H1 (cell line): Measurements from ENCODE around the gene ARHGEF6. TPM values are rescaled to one million over a fixed set of nuclear protein-coding genes. Genes with fewer than 3 reads are reported as not detected.

Experiments
- CTCF ChIA-PET: fragments of 300-600 bp; sonication (Branson Sonifier 250); formaldehyde crosslinking; loops from one replicate; lab custom pipeline; 2021; ENCODE audit not compliant: partially characterized antibody; lab: Charles Lee
- POLR2A ChIA-PET: fragments of 300-600 bp; sonication (Branson Sonifier 250); formaldehyde crosslinking; loops from one replicate; lab custom pipeline; 2021; ENCODE audit warnings: inconsistent platforms; ENCODE audit not compliant: partially characterized antibody; lab: Charles Lee
- DNase-seq, 2 experiments: peaks; one replicate each; pipeline versions ENCODE4 v3.0.0 to v3.0.0-alpha.2; 2010 to 2022; ENCODE audit warnings: low spot score in 2 of 2, low read depth in 1 of 2, mixed read lengths in 1 of 2
- FAIRE-seq: peaks from 2 replicates; lab custom pipeline; 2011; peaks lifted over from hg19 to GRCh38; lab: Jason Lieb, UNC
- H2AFZ ChIP-seq: 2 replicates; pipeline ENCODE4 v1.8.1; 2012; ENCODE audit warnings: low read length, inconsistent platforms
- H2AK5ac ChIP-seq: 2 replicates; pipeline ENCODE4 v1.6.1; 2013; ENCODE audit warnings: low read depth, low read length
- H2BK120ac ChIP-seq: replicated peaks from 2 replicates; pipeline ENCODE3; 2013; ENCODE audit warnings: low read depth, low read length, inconsistent platforms
- H2BK12ac ChIP-seq: 2 replicates; pipeline ENCODE4 v1.6.1; 2013; ENCODE audit warnings: low read depth, low read length
- H2BK15ac ChIP-seq: 2 replicates; pipeline ENCODE4 v1.6.1; 2013; ENCODE audit warnings: low read length
- H2BK20ac ChIP-seq: 2 replicates; pipeline ENCODE4 v1.6.1; 2013; ENCODE audit warnings: low read length
- H2BK5ac ChIP-seq: 2 replicates; pipeline ENCODE4 v1.6.1; 2013; ENCODE audit warnings: low read depth, low read length
- H3K14ac ChIP-seq: 2 replicates; pipeline ENCODE4 v1.6.1; 2013; ENCODE audit warnings: inconsistent platforms; ENCODE audit not compliant: insufficient read length
- H3K18ac ChIP-seq: 2 replicates; pipeline ENCODE4 v1.6.1; 2013; ENCODE audit warnings: low read length; ENCODE audit errors: extremely low read depth
- H3K23ac ChIP-seq: 2 replicates; pipeline ENCODE4 v1.6.1; 2013; ENCODE audit warnings: inconsistent platforms; ENCODE audit not compliant: insufficient read length
- H3K23me2 ChIP-seq: 2 replicates; pipeline ENCODE4 v1.6.1; 2013; ENCODE audit warnings: low read depth, low read length
- H3K27ac ChIP-seq: 2 replicates; pipeline ENCODE4 v1.6.1; 2011; ENCODE audit warnings: low read depth, low read length, inconsistent platforms
- H3K27me3 ChIP-seq, 4 experiments: replicated peaks in 1 of 4; 1 replicate in 1 of 4; 2 replicates in 3 of 4; pipeline versions ENCODE4 v1.6.1 to v1.8.1; 2011 to 2013; ENCODE audit warnings: low read length in 3 of 4, mild to moderate bottlenecking in 3 of 4, inconsistent platforms in 2 of 4, mixed read lengths in 2 of 4, moderate library complexity in 1 of 4; ENCODE audit not compliant: control insufficient read depth in 3 of 4, insufficient read depth in 3 of 4; ENCODE audit errors: extremely low read depth in 1 of 4
- H3K36me3 ChIP-seq, 4 experiments: 2 replicates each; pipeline versions ENCODE4 v1.6.1 to v1.8.1; 2011 to 2013; ENCODE audit warnings: mild to moderate bottlenecking in 4 of 4, low read length in 3 of 4, moderate library complexity in 2 of 4, control low read depth in 1 of 4, inconsistent platforms in 1 of 4; ENCODE audit not compliant: insufficient read depth in 4 of 4, control insufficient read depth in 2 of 4
- H3K4ac ChIP-seq: replicated peaks from 2 replicates; pipeline ENCODE3; 2013; ENCODE audit warnings: low read length, low read depth, mixed read lengths, inconsistent platforms; ENCODE audit not compliant: insufficient read length
- H3K4me1 ChIP-seq, 4 experiments: replicated peaks in 1 of 4; 1 replicate in 1 of 4; 2 replicates in 3 of 4; pipeline versions ENCODE4 v1.6.1 to v1.8.1; 2011 to 2013; ENCODE audit warnings: low read length in 3 of 4, inconsistent platforms in 2 of 4, mixed read lengths in 1 of 4; ENCODE audit not compliant: insufficient read depth in 4 of 4, control insufficient read depth in 3 of 4
- H3K4me2 ChIP-seq, 2 experiments: 2 replicates each; pipeline versions ENCODE4 v1.6.1 to v1.8.1; 2011 to 2013; ENCODE audit warnings: low read depth in 2 of 2, low read length in 2 of 2, control low read depth in 1 of 2, inconsistent platforms in 1 of 2, mild to moderate bottlenecking in 1 of 2; ENCODE audit not compliant: insufficient read depth in 1 of 2
- H3K4me3 ChIP-seq, 4 experiments: fragments of 200-600, 300-600 bp in 1 of 4; sonication (generic), shearing (Covaris generic), sonication (Bioruptor Twin) in 1 of 4; 2 replicates each; pipeline versions ENCODE4 v1.5.1 to v1.8.1; 2011 to 2016; ENCODE audit warnings: low read length in 4 of 4, low read depth in 3 of 4, control low read depth in 2 of 4, inconsistent platforms in 2 of 4, mild to moderate bottlenecking in 2 of 4, mixed read lengths in 1 of 4, moderate library complexity in 1 of 4; ENCODE audit not compliant: insufficient read depth in 2 of 4; ENCODE audit errors: extremely low read depth in 1 of 4
- H3K56ac ChIP-seq: replicated peaks from 2 replicates; pipeline ENCODE3; 2013; ENCODE audit warnings: low read depth, mild to moderate bottlenecking, mixed read lengths, low read length, inconsistent platforms; ENCODE audit not compliant: insufficient read length
- H3K79me1 ChIP-seq: 2 replicates; pipeline ENCODE4 v1.6.1; 2013; ENCODE audit warnings: low read depth, low read length, control low read depth
- H3K79me2 ChIP-seq, 2 experiments: 2 replicates each; pipeline versions ENCODE4 v1.6.1 to v1.8.1; 2012 to 2013; ENCODE audit warnings: low read length in 2 of 2, mild to moderate bottlenecking in 2 of 2, inconsistent platforms in 1 of 2; ENCODE audit not compliant: insufficient read depth in 2 of 2, control insufficient read depth in 1 of 2
- H3K9ac ChIP-seq, 4 experiments: replicated peaks in 1 of 4; 1 replicate in 1 of 4; 2 replicates in 3 of 4; pipeline versions ENCODE4 v1.6.1 to v1.8.1; 2011 to 2013; ENCODE audit warnings: low read depth in 3 of 4, low read length in 3 of 4, control low read depth in 2 of 4, mild to moderate bottlenecking in 2 of 4, moderate library complexity in 2 of 4, inconsistent platforms in 1 of 4; ENCODE audit errors: extremely low read depth in 1 of 4
- H3K9me3 ChIP-seq, 2 experiments: 2 replicates each; pipeline versions ENCODE4 v1.6.1 to v1.8.1; 2012 to 2013; ENCODE audit warnings: mild to moderate bottlenecking in 2 of 2, moderate library complexity in 2 of 2, control low read depth in 1 of 2, inconsistent platforms in 1 of 2, low read depth in 1 of 2, low read length in 1 of 2, mixed read lengths in 1 of 2; ENCODE audit not compliant: insufficient read depth in 2 of 2
- H4K20me1 ChIP-seq, 2 experiments: replicated peaks in 1 of 2; 2 replicates each; pipeline versions ENCODE3 to v1.8.1; 2011 to 2013; ENCODE audit warnings: inconsistent platforms in 2 of 2, low read length in 2 of 2, mild to moderate bottlenecking in 1 of 2; ENCODE audit not compliant: insufficient read depth in 2 of 2, control insufficient read depth in 1 of 2
- H4K5ac ChIP-seq: 2 replicates; pipeline ENCODE4 v1.6.1; 2013; ENCODE audit warnings: low read length, low read depth, mixed read lengths, inconsistent platforms; ENCODE audit not compliant: insufficient read length
- H4K8ac ChIP-seq: 2 replicates; pipeline ENCODE4 v1.8.0; 2013; ENCODE audit warnings: mild to moderate bottlenecking, moderate library complexity, low read length, inconsistent platforms; ENCODE audit not compliant: insufficient read depth; ENCODE audit errors: extremely low read depth
- H4K91ac ChIP-seq: replicated peaks from 2 replicates; pipeline ENCODE3; 2013; ENCODE audit warnings: low read length, mixed read lengths, inconsistent platforms; ENCODE audit not compliant: insufficient read length
- CBX5 ChIP-seq: fragments of 300-800, 300-1000 bp; sonication (generic); IDR thresholded peaks from 2 replicates; pipeline ENCODE4 v1.7.1; 2016; ENCODE audit warnings: antibody characterized with exemption, low read length, low read depth
- CHD1 ChIP-seq: IDR thresholded peaks from 2 replicates; pipeline ENCODE4 v1.6.1; 2012; ENCODE audit warnings: low read depth, low read length, improper control_type of control experiment
- EZH2 ChIP-seq: fragments of 200-600 bp; sonication (generic); IDR thresholded peaks from 2 replicates; pipeline ENCODE4 v1.7.1; 2012; ENCODE audit warnings: low read depth, mild to moderate bottlenecking, moderate library complexity, low read length, inconsistent platforms; ENCODE audit not compliant: severe bottlenecking
- JUN ChIP-seq: IDR thresholded peaks from 2 replicates; pipeline ENCODE4 v1.6.1; 2011; ENCODE audit warnings: low read depth, mild to moderate bottlenecking, improper control_type of control experiment, low read length
- NRF1 ChIP-seq: IDR thresholded peaks from 2 replicates; pipeline ENCODE4 v1.6.1; 2011; ENCODE audit warnings: mild to moderate bottlenecking, low read depth, low read length, improper control_type of control experiment
- RFX5 ChIP-seq: IDR thresholded peaks from 2 replicates; pipeline ENCODE4 v1.6.1; 2011; ENCODE audit warnings: low read depth, low read length, improper control_type of control experiment, borderline replicate concordance
- SIN3A ChIP-seq, 2 experiments: IDR thresholded peaks in 1 of 2; conservative IDR thresholded peaks in 1 of 2; 2 replicates each; pipeline ENCODE4 v1.6.1; 2011 to 2012; ENCODE audit warnings: low read length in 2 of 2, improper control_type of control experiment in 1 of 2, low read depth in 1 of 2, mild to moderate bottlenecking in 1 of 2
- SP4 ChIP-seq: IDR thresholded peaks from 2 replicates; pipeline ENCODE4 v1.6.1; 2012; ENCODE audit warnings: low read length, inconsistent platforms
- WGBS, 2 experiments: shearing (Covaris generic) in 1 of 2; methylation state at CpG; one replicate each; pipeline versions ENCODE4 v1.1.6 to v1.1.7; 2013 to 2015; ENCODE audit warnings: low lambda C conversion rate in 2 of 2, mixed read lengths in 2 of 2, inconsistent platforms in 1 of 2, low coverage in 1 of 2, missing lambda C conversion rate in 1 of 2; ENCODE audit not compliant: insufficient replicate concordance in 2 of 2, insufficient coverage in 1 of 2, insufficient read length in 1 of 2; ENCODE audit errors: extremely low coverage in 1 of 2, missing lambda C conversion rate in 1 of 2; 5-methylcytosine and 5-hydroxymethylcytosine counted together
- polyA plus RNA-seq, 7 experiments: library from polyadenylated mRNA; depleted of rRNA in 3 of 7; stranded (reverse) in 5 of 7; unstranded in 2 of 7; fragments of >200 nt in 5 of 7; fragments of 200-250 nt in 2 of 7; gene quantifications; 1 replicate in 5 of 7; 2 replicates in 1 of 7; 4 replicates in 1 of 7; pipeline versions ENCODE4 v1.2.1 to v1.2.3, GENCODE V29; 2011 to 2013; ENCODE audit warnings: missing spikeins in 2 of 7, mixed read lengths in 2 of 7
- total RNA-seq: library from RNA; stranded (reverse); fragmentation: NEBNext Ultra II Directional; extraction: Animal tissue kit (Norgen Biotek cat#: 25700); gene quantifications from 2 replicates; pipeline ENCODE4 v1.2.1, GENCODE V29; 2021

ARHGEF6 gene
- total and polyA plus RNA-seq, 2 of the 8 experiments (the other 6 are each of a cell fraction or from before 2014, with no cell fraction given) = 3.6 to 3.7 TPM

DNA sequence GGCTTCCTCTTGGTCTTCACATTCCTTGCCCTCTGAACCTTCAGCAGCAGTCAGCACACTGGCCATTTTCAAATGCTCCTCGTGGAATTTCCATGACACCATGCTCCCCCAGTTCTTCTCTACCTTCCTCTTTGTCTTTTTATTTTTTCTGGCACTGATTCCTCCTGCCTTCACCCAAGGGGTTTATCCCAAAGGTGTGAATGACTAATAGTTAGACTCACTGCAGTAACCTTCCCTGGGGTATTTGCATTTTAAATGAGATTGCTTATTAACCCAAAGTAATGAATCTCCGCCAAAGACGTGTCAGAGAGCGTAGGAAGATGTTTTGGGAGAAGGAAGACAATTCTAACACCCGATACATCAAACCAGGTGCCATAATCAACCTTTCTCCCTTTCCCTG lies 96.6 kb downstream of the ARHGEF6 start:
- no peaks in the 10 kb centered on the region for H3K36me3 ChIP-seq
- H3K79me2 ChIP-seq = no peaks in the 10 kb centered on the region
- no peak overlapping the region for H4K8ac ChIP-seq
- H3K23me2 ChIP-seq = no peaks in the 10 kb centered on the region
- H2BK20ac ChIP-seq = no peak overlapping the region
- H3K14ac ChIP-seq = no peak overlapping the region
- H2BK12ac ChIP-seq = no peak overlapping the region
- H3K9ac ChIP-seq = no peak overlapping the region
- H3K9me3 ChIP-seq = no peaks in the 10 kb centered on the region
- no peaks in the 10 kb centered on the region for H4K20me1 ChIP-seq
- H3K4me3 ChIP-seq = no peak overlapping the region
- no peaks in the 10 kb centered on the region for H3K79me1 ChIP-seq
- H3K27ac ChIP-seq = no peak overlapping the region
- POLR2A ChIA-PET = interaction anchor here (0.9 kb wide), 1 partner anchor 183 kb away, joined by 3 read pairs; no protein-coding TSS in a partner anchor
- H2BK5ac ChIP-seq = no peak overlapping the region
- no peak overlapping the region for H3K18ac ChIP-seq
- no peak overlapping the region for H3K23ac ChIP-seq
- TF ChIP-seq JUN = no peak
- no peak for TF ChIP-seq RFX5
- TF ChIP-seq SIN3A (conservative IDR thresholded peaks at IDR 0.05 in 1 of 2, IDR thresholded peaks at IDR 0.05 in 1 of 2; ENCODE audit: low read depth in 1 of 2, low read length in 2 of 2) = no peak
- no peak for TF ChIP-seq CHD1
- TF ChIP-seq NRF1 = no peak
- TF ChIP-seq CBX5 = no peak
- TF ChIP-seq SP4 = no peak
- TF ChIP-seq EZH2 = no peak
- TF ChIP-seq, all 59 proteins: peak for 0
- FAIRE-seq (no peak), DNase-seq (no peak)
- Histone ChIP-seq H2BK120ac (no peak overlapping the region), H4K5ac (no peak overlapping the region), H2AK5ac (no peak overlapping the region), H3K56ac (no peak overlapping the region), H3K4me1 (peaks cover 0 to 2% (median 0%) of the 10 kb centered on the region in 4 experiments; a peak in 2 of 7 replicates), H3K4ac (no peak overlapping the region), H3K27me3 (no peaks in the 10 kb centered on the region), H3K4me2 (no peak overlapping the region), H2AFZ (no peak overlapping the region), H2BK15ac (no peak overlapping the region), H4K91ac (no peak overlapping the region)
- CTCF ChIA-PET = no interaction called here
- WGBS, 2 experiments = 81% methylated on average over 4 of the region's 5 CpGs; no CpG with 5 or more reads in 1 of the 2 experiments
